GM18907 (cell line): ENCODE results near the gene NFYC.
A peak's percentile ranks its signal among the peaks of the same experiment; 100 is the strongest.
"Not testable (repeated sequence)": the region's sequence is repeated elsewhere in the genome, so short reads cannot be mapped to it uniquely, and the experiment has no call there.

Experiments
- ATAC-seq: cut with Tn5 transposase; IDR thresholded peaks from one replicate; pipeline ENCODE4 v1.9.1; 2021; ENCODE audit warnings: mild to moderate bottlenecking, moderate library complexity; ENCODE audit not compliant: unreplicated experiment

The NFYC gene

DNA sequence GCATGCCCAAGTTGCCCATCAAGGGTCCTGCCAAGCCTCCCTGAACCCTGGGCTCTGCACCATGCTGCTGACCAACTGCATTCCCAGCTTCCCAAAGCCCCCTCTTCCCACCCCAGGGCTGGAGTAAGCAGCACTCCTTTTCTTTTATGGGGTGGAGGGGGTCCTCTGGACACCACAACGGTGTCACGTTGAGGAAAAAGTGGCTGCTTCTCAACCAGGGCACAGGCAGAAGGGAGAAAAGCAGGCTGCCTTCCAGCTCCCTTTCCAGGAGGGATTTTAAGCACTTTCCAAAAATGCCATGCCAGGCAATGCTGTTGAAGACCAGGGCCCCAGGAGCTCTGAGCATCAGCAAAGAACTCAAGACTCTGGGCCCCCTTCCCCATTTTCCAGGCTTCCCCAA, 26.7 kb upstream of the NFYC start:
- ATAC-seq = no peak

DNA sequence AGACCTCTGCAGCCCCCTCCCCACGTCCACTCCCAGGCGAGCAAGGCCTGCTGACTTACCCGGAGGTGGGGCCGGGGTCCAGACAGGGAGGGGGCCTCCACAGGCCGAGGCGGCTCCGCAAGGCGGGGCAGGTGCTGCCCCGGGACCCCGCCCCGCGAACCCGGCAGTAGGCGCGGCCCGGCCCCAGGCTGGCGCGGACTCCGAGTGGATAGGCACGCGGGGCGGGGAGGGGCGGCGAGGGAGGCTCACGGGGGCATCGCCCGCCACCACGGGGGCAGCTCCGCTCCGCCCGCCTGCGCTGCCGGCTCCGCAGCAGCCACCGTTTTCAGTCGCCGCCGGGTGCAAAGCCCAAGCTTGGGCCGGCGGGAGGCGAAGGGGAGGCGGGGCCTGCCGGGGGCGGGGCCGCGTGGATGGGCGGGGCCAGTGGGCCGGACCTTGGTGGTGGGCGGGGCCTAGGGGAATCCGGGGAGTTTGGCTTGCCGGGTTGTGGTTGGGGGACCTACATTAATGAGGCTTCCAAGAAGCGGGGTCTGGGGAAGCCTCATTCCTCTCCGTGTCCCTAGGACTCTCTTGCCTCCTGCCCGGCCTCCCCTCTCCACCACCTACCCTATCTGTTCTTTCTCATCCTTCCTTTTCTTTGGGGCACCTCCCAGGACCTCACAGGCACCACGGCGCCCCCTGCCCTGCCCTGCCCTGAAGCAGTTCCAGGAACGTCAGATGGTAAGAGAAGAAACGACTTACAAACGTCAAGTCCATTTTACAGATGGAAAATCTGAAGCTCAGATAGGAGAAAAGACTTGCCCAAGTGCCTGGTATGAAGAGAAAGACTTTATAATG, 26.0 kb upstream of the NFYC start, which contains the start of gene RIMS3:
Gene RIMS3, minus strand, starts transcription at position 348 of the 837 bp plus-strand sequence. CDS start 23,757 bp downstream, outside the sequence.
- ATAC-seq = peak; percentile 64

DNA sequence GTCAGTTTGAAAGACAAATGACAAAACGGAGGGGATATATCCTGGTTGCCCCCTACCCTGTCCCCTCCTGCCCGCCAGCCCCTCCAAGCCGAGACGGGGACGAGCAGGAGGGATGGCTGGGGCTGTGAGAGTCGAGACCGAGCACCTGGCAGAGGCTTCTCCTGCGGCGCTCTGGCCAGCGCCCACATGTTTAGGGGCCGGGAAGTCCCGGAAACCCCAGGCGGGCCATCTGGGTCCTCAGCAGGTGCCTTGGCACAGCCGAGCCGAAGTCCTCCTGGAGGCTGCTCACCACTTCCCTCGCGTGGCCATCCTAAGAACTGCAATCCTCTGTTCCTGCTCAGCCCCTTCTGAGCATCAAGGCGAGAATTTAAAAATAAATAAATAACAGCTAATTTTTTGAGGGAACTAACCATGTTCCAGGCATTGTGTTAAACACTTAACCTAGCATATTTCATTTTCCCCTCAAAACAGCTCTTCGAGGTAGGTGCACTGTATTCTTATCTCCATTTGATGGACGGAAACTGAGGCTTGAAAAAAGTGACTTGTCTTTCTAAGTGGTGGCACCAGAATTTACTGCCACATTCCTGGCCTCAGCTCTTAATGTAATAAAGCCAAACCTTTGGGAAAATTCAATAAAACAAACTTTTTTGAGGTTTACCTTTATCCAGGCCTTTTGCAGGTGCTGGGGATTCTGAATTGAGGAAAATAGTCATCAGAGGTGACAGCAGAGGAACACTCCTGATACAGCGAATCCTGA, 22.6 kb upstream of the NFYC start:
- peak; percentile 77 for ATAC-seq

DNA sequence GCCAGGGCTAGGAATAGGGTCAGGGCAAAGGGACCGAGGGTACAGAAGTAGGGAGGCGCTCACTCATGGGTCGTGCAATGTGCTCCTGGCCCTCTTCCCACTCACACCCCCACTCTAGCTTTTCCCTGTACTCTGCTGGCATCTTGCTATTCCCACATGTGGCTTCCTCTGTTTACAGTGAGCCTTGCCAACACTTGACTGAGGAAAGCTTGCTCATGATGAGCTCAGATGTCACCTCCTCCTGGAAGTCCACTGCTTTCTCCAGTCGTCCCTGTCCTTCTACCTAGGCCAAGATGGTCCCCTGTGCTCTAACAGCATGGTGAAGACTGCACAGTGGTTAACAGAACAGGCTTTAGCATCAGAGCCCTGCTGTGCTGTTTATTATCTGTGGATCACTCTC, 18.1 kb upstream of the NFYC start:
- no peak for ATAC-seq

DNA sequence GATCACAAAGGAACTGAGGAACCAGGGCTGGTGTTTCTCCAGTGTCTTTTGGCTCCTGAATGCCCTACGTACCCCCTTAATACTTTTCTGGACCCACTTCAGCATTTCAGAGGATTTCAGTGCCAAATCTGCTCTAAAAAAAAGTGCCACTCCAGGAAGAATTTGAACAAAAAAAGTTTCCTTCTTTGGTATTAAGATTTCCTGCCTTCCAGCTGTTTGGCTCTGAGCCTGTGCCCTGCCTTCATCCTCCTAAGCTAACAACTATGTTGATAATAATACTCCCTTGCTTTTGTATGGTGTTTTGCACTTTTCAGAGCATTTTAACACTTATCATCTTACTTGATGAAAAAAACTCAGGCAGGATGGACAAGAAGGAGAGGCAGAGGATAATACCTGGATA, 15.0 kb upstream of the NFYC start:
- no peak for ATAC-seq

DNA sequence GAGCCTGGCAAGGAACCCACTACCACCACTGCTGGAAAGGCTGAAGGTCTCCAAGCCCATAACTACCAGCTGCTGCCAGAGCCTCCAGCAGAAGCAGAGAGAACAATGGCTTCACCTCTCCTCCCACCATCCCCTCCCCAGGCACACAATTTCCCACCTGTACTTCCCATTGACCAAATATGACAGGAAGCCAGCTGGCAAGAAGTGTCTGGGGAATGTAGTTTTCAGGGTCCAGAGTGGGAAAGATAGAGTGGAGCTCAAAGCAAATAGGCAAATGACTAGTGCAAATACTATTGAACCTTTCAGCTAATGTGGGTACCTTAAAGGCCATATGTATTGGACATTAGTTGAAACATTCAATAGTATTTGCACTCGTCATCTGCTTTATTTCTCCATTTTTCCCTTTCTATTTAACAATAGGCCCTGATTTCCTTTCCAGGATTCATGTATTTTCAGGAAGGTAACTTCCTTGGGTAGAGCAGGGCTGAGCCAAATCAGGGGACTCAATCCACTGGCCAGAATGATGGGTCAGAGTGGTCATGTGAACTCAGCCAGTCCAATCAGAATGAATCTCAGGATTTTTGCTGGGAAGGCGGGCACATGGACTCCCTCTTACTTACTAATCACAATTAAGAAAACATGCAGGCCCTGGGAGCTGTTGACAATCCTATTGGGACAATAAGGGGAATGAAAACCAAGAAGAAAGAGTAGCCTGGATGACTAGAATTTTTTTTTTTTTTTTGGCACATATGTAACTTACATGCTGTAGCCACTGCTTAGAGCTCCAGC, 12.1 kb upstream of the NFYC start:
- no peak for ATAC-seq

DNA sequence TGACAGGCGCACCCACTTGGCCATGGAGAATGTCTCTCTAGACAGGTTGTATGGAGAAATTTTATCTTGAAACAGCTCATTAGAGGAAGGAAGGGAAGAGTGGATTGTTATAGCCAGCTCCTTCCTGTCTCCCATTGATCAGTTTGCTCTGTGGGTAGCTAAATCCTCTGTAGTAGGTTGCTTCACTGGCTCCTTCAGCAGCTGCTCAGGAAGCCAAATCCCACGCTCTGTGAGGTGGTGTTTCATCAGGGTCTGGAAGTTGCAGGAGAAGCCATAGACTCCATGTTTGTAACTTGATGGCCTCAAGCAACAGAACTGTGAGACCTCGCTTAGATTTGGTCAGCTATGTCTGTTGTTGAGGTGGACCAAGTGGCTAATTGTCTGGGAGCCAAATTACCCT, 6.8 kb upstream of the NFYC start:
- no peak for ATAC-seq

DNA sequence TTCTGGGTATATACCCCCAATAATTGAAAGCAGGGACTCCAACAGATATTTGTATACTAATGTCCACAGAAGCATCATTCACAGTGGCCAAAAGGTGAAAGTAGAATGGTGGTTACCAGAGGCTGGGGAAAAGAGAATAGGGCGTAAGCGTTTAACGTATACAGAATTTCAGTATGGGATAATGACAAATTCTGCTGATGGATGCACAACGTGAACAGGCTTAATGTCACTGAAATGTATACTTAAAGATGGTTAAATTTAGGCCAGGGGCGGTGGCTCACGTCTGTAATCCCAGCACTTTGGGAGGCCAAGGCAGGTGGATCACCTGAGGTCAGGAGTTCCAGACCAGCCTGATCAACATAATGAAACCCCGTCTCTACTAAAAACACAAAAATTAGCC, 4.4 kb upstream of the NFYC start:
- no peak for ATAC-seq

DNA sequence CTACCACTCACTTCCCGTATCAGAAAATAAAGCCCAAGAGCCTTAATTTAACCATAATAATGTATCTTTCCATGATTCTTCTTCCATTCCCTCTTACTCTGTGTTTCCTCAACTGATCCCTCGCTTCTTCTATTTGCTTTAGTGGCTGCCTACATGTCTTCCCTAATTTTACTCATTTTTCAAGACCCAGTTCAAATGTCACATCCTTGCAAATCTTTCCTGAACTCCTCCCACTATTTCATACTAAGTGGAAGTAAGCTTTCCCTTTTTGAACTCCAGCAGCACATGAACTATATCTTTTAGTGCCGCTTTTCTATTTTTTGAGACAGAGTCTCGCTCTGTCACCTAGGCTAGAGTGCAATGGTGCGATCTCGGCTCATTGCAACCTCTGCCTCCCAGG, 3.8 kb upstream of the NFYC start:
- ATAC-seq = no peak

DNA sequence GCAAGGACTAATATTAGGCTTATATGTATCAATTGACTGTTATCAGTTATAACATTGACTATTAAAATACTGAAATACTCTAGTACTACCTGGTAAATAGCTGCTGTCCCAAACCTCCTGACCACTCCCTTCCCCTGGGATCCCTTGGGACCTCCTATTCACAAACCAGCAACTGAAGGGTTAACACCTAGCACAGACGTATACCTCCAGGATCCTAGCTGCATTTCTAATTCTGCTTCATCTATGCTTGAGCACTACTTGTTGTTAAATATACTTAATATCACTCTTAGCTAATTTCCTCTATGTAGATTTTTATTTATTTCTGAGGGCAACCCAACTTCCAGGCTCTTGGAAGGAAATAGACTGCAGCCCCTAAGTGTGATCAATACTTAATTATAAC, 1.8 kb upstream of the NFYC start:
- ATAC-seq = no peak

DNA sequence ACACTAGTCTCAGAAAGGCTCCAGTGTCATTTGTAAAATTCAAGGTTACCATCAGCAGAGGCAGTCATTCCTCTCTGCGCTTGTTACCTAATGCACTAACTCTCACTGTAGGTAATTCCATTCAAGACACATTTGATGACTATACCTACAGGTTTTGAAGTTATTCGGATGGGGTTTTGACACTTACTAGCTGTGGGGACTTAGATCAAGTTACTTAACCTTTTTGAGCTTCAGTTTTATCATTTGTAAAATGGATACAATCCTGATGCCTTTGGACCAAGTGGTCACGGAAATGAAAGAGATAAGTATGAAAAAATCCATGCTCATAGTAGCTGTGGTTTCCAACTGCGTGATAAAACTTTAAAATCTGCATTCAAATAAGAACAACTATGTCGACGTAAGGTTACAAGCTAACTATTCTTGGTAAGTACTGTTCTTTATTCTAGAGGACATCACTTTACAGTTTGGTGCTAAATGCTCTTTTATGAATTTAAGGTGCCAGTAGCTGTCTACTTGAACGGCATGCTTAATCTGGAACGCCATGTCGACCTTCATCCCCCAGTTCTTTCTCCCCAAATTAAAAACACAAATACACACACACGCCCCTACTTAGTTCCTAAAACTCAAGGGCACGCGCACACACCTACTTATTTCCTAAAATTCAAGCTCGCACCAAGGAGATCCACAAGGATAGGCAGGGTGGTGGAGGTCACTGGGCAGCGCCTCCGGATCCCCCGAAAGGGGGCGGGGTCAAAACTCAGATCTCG, 550 bp upstream of the NFYC start:
- no peak for ATAC-seq

DNA sequence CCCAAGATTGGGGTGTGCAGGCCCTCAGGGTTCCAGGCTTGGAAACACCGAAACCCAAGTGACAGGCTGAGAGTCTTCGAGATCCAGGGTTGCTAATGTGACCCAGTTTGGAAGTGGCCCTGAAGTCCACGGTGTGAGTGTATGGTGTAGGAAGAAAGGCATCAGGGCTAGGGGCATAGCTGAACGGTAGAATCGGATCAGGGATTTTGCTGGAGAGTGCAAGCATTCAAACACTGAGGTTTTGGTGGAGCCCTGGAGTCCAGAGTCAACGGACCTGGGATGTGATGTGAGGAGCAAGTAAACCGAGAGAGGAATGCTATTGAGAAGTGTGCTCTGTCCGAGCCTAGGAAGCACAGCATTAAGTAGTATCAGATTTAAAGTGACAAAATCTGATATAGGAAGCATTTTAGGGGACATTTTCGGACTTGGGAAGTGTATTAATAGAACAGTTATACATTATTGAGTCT, 958 bp downstream of the NFYC start:
- ATAC-seq = no peak

DNA sequence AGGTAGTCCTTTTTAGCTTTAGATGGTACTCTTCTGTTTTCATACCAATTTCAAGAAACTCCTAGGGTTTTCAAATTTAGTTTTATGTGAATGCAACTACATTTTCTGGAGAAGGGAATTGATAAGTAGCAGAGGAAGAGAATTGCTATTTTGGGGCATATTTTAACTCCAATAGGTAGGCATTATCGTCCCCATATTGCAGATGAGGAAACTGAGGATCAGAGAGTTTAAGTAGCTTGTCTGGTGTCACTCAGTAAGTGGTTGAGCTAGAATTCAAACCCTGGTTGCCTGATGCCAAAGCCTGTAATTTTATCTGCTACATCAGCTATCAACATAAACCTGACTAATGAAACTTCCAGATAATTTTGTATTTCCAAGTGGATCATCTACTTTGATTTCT, 1.9 kb downstream of the NFYC start:
- no peak for ATAC-seq

DNA sequence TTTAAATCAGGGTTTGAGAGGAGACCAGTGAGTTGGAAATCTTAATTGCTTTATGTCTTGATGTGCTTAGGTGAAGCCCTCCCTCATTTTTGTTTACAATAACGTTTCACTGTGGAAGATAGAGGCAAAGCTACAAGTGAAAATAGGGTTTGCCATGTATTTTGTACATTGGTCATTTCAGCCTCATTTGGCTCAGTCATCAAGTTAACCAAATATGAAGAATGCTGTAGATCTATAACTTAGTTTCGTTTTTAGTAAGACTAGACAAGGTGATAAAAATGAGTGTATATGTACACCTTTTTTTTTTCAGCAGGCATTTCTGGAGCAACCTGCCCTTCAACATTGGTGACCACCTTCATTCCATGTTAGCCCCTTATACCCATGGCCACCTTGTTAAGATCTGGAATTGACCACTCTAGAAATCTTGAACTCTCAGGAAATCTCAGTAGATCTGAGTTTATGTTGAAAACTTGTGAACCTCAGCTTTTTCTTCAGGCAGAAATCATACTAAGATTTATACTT, 2.9 kb downstream of the NFYC start:
- no peak for ATAC-seq

DNA sequence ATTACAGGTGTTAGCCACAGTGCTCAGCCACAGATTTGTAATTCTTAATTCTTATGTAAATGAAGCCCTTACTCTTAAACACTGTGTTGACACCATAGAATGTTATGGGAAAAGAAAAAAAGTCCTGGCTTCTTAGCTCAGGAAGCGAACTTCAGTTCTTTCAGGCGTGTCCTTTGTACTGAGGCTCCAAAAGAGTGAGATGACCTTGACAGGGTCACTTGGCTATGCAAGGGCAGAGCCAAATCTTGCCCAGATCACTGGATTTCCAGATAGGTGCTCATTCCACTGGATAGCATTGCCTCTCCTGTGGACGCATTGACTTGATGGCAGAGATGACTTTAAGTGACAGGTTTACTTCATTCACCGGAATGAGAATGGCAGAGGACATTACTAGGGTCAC, 4.8 kb downstream of the NFYC start:
- no peak for ATAC-seq

DNA sequence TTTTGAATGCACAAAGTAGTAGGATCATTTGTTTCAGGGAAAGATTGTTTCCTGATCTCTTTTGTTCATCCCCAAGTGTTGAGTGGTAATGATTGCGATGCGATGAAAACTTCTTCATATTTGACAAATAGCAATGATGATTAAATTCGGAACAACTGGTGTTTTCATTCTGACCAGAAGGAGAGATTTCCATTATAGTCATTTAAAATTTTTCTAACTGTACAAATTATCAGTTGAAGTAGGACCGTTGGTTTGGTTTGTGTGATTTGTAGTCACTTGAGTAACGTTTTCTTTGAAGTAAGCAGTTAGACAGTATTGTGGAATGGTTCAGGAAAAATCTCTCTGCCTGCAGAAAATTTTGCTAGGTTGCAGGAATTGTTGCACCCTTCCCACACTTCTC, 5.9 kb downstream of the NFYC start:
- no peak for ATAC-seq

DNA sequence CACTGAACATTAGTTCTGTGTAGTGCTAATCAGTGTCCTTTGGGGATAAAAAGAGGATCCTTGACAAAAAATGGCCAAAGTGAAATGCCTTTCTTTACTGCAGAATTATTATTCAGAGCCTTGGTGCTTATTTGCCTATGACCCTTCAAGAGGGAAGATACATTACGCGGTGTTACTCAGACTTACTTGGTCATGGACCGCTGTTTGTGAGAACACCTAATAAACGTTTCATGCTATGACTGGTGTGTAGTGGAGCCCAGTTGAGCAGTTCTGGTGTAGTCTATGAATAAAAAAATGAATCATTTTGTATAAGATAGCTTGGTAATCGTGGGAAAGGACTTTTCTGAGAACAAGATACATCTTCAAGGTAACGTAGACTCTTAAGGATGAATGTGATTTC, 8.3 kb downstream of the NFYC start:
- ATAC-seq = peak; percentile 72

DNA sequence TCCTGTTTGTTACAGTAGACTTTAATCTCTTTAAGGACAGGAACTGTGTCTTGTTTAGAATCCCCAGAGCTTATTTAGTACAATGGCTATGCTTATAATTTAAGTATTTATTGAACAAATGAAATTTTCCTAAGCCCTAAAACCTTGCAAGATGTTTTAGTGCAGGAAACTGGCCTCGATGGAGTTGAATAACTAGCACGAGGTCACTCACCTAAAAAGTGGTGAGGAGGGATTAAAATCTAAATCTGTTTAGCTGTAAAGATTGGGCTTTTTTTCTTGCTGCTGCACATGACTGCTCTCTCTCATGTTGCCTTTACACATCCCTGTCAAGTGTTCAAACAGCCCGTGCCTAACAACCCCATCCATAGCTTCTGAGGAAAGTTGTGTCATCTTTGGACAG, 10.2 kb downstream of the NFYC start:
- ATAC-seq = no peak

DNA sequence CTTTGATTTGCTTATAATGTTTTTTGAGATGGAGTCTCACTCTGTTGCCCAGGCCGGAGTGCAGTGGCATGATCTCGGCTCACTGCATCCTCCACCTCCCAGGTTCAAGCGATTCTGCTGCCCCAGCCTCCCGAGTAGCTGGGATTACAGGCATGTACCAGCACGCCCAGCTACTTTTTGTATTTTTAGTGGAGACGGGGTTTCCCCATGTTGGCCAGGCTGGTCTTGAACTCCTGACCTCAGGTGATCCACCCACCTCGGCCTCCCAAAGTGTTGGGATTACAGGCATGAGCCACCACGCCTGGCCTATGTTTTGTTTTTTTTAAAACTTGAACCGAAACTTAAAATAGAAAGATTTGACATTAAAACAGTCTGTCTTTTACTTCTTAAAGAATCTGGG, 11.3 kb downstream of the NFYC start:
- not testable (repeated sequence) for ATAC-seq

DNA sequence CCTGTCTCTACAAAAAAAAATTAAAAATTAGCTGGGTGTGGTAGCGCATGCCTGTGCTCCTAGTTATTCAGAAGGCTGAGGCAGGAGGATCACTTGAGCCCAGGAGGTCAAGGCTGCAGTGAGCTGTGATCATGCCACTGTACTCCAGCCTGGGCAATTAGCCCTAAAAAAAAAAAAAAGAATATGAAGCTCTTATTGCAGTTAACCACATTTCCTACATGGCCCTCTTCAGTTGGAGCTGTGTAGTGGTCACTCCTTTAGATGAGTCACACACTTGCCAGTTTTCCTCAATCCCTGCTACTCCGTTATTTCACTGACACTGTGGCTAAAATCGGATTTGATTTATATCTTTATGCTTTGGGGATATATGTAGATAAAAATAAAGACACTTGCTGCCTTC, 11.8 kb downstream of the NFYC start:
- no peak for ATAC-seq
